GM18498 (cell line): ENCODE measurements around the gene WDR77.

Experiments used
- ATAC-seq: cut with Tn5 transposase; IDR thresholded peaks from one replicate; pipeline ENCODE4 v1.9.1; 2021; ENCODE audit warnings: mild to moderate bottlenecking, moderate library complexity; ENCODE audit not compliant: unreplicated experiment

The WDR77 gene

GRCh38 chr1:111470596-111470995 is 21.5 kb upstream of the WDR77 start:
- ATAC-seq, result no peak

GRCh38 chr1:111469539-111469938 is 20.5 kb upstream of the WDR77 start:
- ATAC-seq, result no peak

- ATAC-seq, result no peak
Measured at GRCh38 chr1:111468717-111469100, 19.7 kb upstream of the WDR77 start.

- no peak for ATAC-seq
Measured at GRCh38 chr1:111467865-111468716, 19.0 kb upstream of the WDR77 start.

GRCh38 chr1:111466480-111466879 is 17.4 kb upstream of the WDR77 start:
- no peak for ATAC-seq

GRCh38 chr1:111465754-111466153 is 16.7 kb upstream of the WDR77 start:
- no peak for ATAC-seq

GRCh38 chr1:111463029-111463683 is 14.1 kb upstream of the WDR77 start:
- no peak for ATAC-seq

- ATAC-seq, result no peak
Measured at GRCh38 chr1:111462370-111463028, 13.4 kb upstream of the WDR77 start.

GRCh38 chr1:111461765-111462164 is 12.7 kb upstream of the WDR77 start:
- no peak for ATAC-seq

GRCh38 chr1:111455642-111456031 is 6.6 kb upstream of the WDR77 start:
- no peak for ATAC-seq

- no peak for ATAC-seq
Measured at GRCh38 chr1:111454859-111455641, 6.0 kb upstream of the WDR77 start.

GRCh38 chr1:111453706-111454105 is 4.7 kb upstream of the WDR77 start:
- ATAC-seq, result no peak

GRCh38 chr1:111452581-111452980 is 3.5 kb upstream of the WDR77 start:
- no peak for ATAC-seq

- ATAC-seq, result no peak
Measured at GRCh38 chr1:111450185-111450584, 1.1 kb upstream of the WDR77 start.

GRCh38 chr1:111449703-111450017 is 604 bp upstream of the WDR77 start:
- ATAC-seq, result no peak

- peak; percentile 5 for ATAC-seq
Measured at GRCh38 chr1:111448482-111448917, 556 bp downstream of the WDR77 start.

- no peak for ATAC-seq
Measured at GRCh38 chr1:111446967-111447892, 1.8 kb downstream of the WDR77 start.

GRCh38 chr1:111446546-111446945 is 2.5 kb downstream of the WDR77 start:
- ATAC-seq, result no peak

- ATAC-seq, result no peak
Measured at GRCh38 chr1:111444031-111444430, 5.0 kb downstream of the WDR77 start.

- ATAC-seq, result no peak
Measured at GRCh38 chr1:111442457-111442856, 6.6 kb downstream of the WDR77 start.
